GM21390 (cell line): Measurements from ENCODE around the gene ALPI.
A peak's percentile ranks its signal among the peaks of the same experiment; 100 is the strongest.
"Not testable (repeated sequence)": the region's sequence is repeated elsewhere in the genome, so short reads cannot be mapped to it uniquely, and the experiment has no call there.

ENCODE experiments used
- ATAC-seq: cut with Tn5 transposase; IDR thresholded peaks from one replicate; pipeline ENCODE4 v1.9.1; 2021; ENCODE audit not compliant: unreplicated experiment

Gene ALPI

GRCh38 chr2:232420463-232421188 is 35.3 kb upstream of the ALPI start:
- no peak for ATAC-seq

- ATAC-seq: no peak
These were observed 34.7 kb upstream of the ALPI start for GRCh38 chr2:232421189-232421785.

- no peak for ATAC-seq
These were observed 33.9 kb upstream of the ALPI start for GRCh38 chr2:232422051-232422450.

- not testable (repeated sequence) for ATAC-seq
These were observed 33.0 kb upstream of the ALPI start for GRCh38 chr2:232422996-232423395.

GRCh38 chr2:232423407-232423806 is 32.5 kb upstream of the ALPI start:
- not testable (repeated sequence) for ATAC-seq

GRCh38 chr2:232431705-232432590 is 24.0 kb upstream of the ALPI start:
- ATAC-seq: no peak

- no peak for ATAC-seq
These were observed 23.3 kb upstream of the ALPI start for GRCh38 chr2:232432598-232433184.

- not testable (repeated sequence) for ATAC-seq
These were observed 22.3 kb upstream of the ALPI start for GRCh38 chr2:232433622-232434021.

- ATAC-seq: no peak
These were observed 21.9 kb upstream of the ALPI start for GRCh38 chr2:232434091-232434490.

GRCh38 chr2:232434563-232435374 is 21.2 kb upstream of the ALPI start:
- ATAC-seq: no peak

- no peak for ATAC-seq
These were observed 20.6 kb upstream of the ALPI start for GRCh38 chr2:232435375-232435648.

- no peak for ATAC-seq
These were observed 20.1 kb upstream of the ALPI start for GRCh38 chr2:232435805-232436204.

- ATAC-seq: no peak
These were observed 19.4 kb upstream of the ALPI start for GRCh38 chr2:232436381-232437194.

GRCh38 chr2:232437195-232437571 is 18.8 kb upstream of the ALPI start:
- no peak for ATAC-seq

GRCh38 chr2:232438091-232438490 is 17.9 kb upstream of the ALPI start:
- ATAC-seq: no peak

- ATAC-seq: no peak
These were observed 16.8 kb upstream of the ALPI start for GRCh38 chr2:232438951-232439757.

GRCh38 chr2:232439758-232440135 is 16.2 kb upstream of the ALPI start:
- ATAC-seq: no peak

GRCh38 chr2:232440220-232441018 is 15.5 kb upstream of the ALPI start:
- ATAC-seq: peak; percentile 63
